GM10248 (cell line): ENCODE data around the gene WDR6.

Experiments
- CTCF ChIA-PET: fragments of 300-600 bp; sonication (Branson Sonifier 250); formaldehyde crosslinking; extraction: SDS; loops from one replicate; lab custom pipeline; 2021; ENCODE audit warnings: antibody characterized with exemption; lab: Yijun Ruan, JAX
- POLR2A ChIA-PET: fragments of 350-650 bp; sonication (Branson Sonifier 250); formaldehyde crosslinking; extraction: SDS; loops from one replicate; lab custom pipeline; 2020; ENCODE audit warnings: antibody characterized with exemption; lab: Yijun Ruan, JAX
- DNase-seq: peaks from one replicate; pipeline ENCODE4 v3.0.0; 2012; ENCODE audit errors: extremely low spot score
- CTCF ChIP-seq: IDR thresholded peaks from 2 replicates; pipeline ENCODE4 v1.5.1; 2012; ENCODE audit warnings: mild to moderate bottlenecking, low read depth; ENCODE audit errors: extremely low read depth, missing control alignments, control extremely low read depth

WDR6 gene

GRCh38 chr3:48966367-48966766, 40.8 kb upstream of the WDR6 start:
- ChIA-PET CTCF (interaction anchor here (0.7 to 2.0 kb wide), 2 partner anchors 9 to 22 kb away, joined by 3 to 4 read pairs; no protein-coding TSS in a partner anchor), POLR2A (no interaction called here)
- no peak for DNase-seq
- no peak for TF ChIP-seq CTCF

GRCh38 chr3:48966876-48967361, 40.3 kb upstream of the WDR6 start:
- ChIA-PET POLR2A (no interaction called here), CTCF (interaction anchor here (0.7 to 2.0 kb wide), 2 partner anchors 8 to 22 kb away, joined by 3 to 4 read pairs; no protein-coding TSS in a partner anchor)
- no peak for DNase-seq
- TF ChIP-seq CTCF, result no peak

GRCh38 chr3:48970586-48970985, 36.6 kb upstream of the WDR6 start:
- ChIA-PET CTCF (interaction anchor here (1.2 to 6.9 kb wide), 4 partner anchors 11 to 51 kb away, joined by 4 to 65 read pairs (median 6); partner anchors contain the start of genes ARIH2 and P4HTM), POLR2A (no interaction called here)
- no peak for TF ChIP-seq CTCF
- no peak for DNase-seq

GRCh38 chr3:48974076-48974864, 32.9 kb upstream of the WDR6 start:
- ChIA-PET CTCF (interaction anchor here (1.0 to 6.9 kb wide), 7 partner anchors 9 to 234 kb away, joined by 3 to 65 read pairs (median 3); partner anchors contain the start of gene P4HTM), POLR2A (no interaction called here)
- no peak for TF ChIP-seq CTCF
- DNase-seq, result no peak

- POLR2A ChIA-PET, result no interaction called here
- CTCF ChIA-PET, result interaction anchor here (0.9 kb wide), 1 partner anchor 58 kb away, joined by 3 read pairs; no protein-coding TSS in a partner anchor
- TF ChIP-seq CTCF, result no peak
- no peak for DNase-seq
Observed at GRCh38 chr3:48979451-48979850, 27.7 kb upstream of the WDR6 start.

GRCh38 chr3:48980295-48980694, 26.9 kb upstream of the WDR6 start:
- ChIA-PET CTCF (interaction anchor here (0.9 kb wide), 1 partner anchor 57 kb away, joined by 3 read pairs; no protein-coding TSS in a partner anchor), POLR2A (interaction anchor here (0.7 kb wide), 1 partner anchor 1592 kb away, joined by 4 read pairs; no protein-coding TSS in a partner anchor)
- TF ChIP-seq CTCF, result no peak
- DNase-seq, result no peak
